Esophagus squamous epithelium (tissue), 4 donors: ENCODE data around the gene THAP2.

ENCODE experiments used
- POLR2A ChIP-seq, 4 donors: fragments of 450-650 bp; IDR thresholded peaks; one replicate each; pipeline ENCODE4 v1.6.1; 2017; ENCODE audit warnings: antibody characterized with exemption in 4 of 4, mild to moderate bottlenecking in 4 of 4, moderate library complexity in 3 of 4
- TF ChIP-seq, protein P1 (sequence below), 6 experiments: fragments of 450-650 bp in 4 of 6; fragments of 200-600 bp in 2 of 6; sonication (generic) in 2 of 6; IDR thresholded peaks; one replicate each; pipeline ENCODE4 v1.5.1; 2016 to 2019; ENCODE audit warnings: antibody characterized with exemption in 6 of 6, mild to moderate bottlenecking in 4 of 6, moderate library complexity in 4 of 6

DNA sequence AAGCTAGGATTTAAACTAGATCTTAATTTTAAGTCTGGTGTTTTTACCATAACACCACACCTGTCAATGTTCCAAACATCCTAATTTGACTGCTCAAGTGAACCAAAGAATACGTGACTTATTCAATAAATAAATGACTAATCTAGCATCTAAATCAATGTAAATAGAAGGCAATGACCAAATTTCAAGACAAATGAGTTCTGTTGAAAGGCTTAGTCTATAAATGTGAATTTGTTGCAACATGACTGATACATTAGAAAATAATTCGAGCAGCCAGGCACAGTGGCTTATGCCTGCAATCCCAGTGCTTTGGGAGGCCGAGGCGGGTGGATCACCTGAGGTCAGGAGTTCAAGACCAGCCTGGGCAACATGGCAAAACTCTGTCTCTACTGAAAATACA is 15.6 kb upstream of the THAP2 start:
- TF ChIP-seq, protein P1, sequence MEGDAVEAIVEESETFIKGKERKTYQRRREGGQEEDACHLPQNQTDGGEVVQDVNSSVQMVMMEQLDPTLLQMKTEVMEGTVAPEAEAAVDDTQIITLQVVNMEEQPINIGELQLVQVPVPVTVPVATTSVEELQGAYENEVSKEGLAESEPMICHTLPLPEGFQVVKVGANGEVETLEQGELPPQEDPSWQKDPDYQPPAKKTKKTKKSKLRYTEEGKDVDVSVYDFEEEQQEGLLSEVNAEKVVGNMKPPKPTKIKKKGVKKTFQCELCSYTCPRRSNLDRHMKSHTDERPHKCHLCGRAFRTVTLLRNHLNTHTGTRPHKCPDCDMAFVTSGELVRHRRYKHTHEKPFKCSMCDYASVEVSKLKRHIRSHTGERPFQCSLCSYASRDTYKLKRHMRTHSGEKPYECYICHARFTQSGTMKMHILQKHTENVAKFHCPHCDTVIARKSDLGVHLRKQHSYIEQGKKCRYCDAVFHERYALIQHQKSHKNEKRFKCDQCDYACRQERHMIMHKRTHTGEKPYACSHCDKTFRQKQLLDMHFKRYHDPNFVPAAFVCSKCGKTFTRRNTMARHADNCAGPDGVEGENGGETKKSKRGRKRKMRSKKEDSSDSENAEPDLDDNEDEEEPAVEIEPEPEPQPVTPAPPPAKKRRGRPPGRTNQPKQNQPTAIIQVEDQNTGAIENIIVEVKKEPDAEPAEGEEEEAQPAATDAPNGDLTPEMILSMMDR (IDR thresholded peaks at IDR 0.05): no peak
- TF ChIP-seq POLR2A (IDR thresholded peaks at IDR 0.05): no peak
